H1 (cell line): ENCODE measurements around the gene ANKRD12.

Experiments
- ASH2L ChIP-seq: fragments of 200-600, 300-600 bp; sonication (generic); IDR thresholded peaks from one replicate; pipeline ENCODE4 v1.7.1; 2017; ENCODE audit warnings: low read length
- BCL11A ChIP-seq, 2 experiments: IDR thresholded peaks; one replicate each; pipeline ENCODE4 v1.6.1; 2011; ENCODE audit warnings: low read depth in 2 of 2, low read length in 2 of 2, mild to moderate bottlenecking in 2 of 2
- CHD2 ChIP-seq: IDR thresholded peaks from 2 replicates; pipeline ENCODE4 v1.6.1; 2012; ENCODE audit warnings: low read length, improper control_type of control experiment
- CTCF ChIP-seq, 3 experiments: IDR thresholded peaks; 1 replicate in 2 of 3; 2 replicates in 1 of 3; pipeline versions ENCODE4 v1.5.1 to v1.6.1; 2011; ENCODE audit warnings: low read length in 3 of 3, mild to moderate bottlenecking in 3 of 3, inconsistent platforms in 2 of 3, low read depth in 1 of 3, moderate library complexity in 1 of 3; ENCODE audit not compliant: insufficient read depth in 1 of 3; ENCODE audit errors: control extremely low read depth in 1 of 3
- EP300 ChIP-seq, 2 experiments: IDR thresholded peaks; 1 replicate in 1 of 2; 2 replicates in 1 of 2; pipeline ENCODE4 v1.6.1; 2011 to 2012; ENCODE audit warnings: low read depth in 2 of 2, low read length in 2 of 2, mild to moderate bottlenecking in 2 of 2, borderline replicate concordance in 1 of 2, inconsistent platforms in 1 of 2, moderate library complexity in 1 of 2
- HDAC6 ChIP-seq: IDR thresholded peaks from one replicate; pipeline ENCODE4 v1.7.1; 2012; ENCODE audit warnings: low read depth, mild to moderate bottlenecking, inconsistent platforms, low read length, moderate library complexity
- POLR2AphosphoS5 ChIP-seq: IDR thresholded peaks from 2 replicates; pipeline ENCODE4 v1.6.1; 2011; ENCODE audit warnings: low read depth, low read length
- SRF ChIP-seq: IDR thresholded peaks from 2 replicates; pipeline ENCODE4 v1.6.1; 2011; ENCODE audit warnings: mild to moderate bottlenecking, low read depth, low read length, moderate library complexity
- TAF7 ChIP-seq: optimal IDR thresholded peaks from 2 replicates; pipeline ENCODE3; 2011; ENCODE audit warnings: low read depth, mild to moderate bottlenecking, inconsistent platforms, low read length, moderate library complexity, borderline replicate concordance
- USF2 ChIP-seq: IDR thresholded peaks from 2 replicates; pipeline ENCODE4 v1.6.1; 2011; ENCODE audit warnings: low read length, improper control_type of control experiment

GRCh38 chr18:9329471-9329870 is 192.9 kb downstream of the ANKRD12 start:
- no peak for TF ChIP-seq CTCF (IDR thresholded peaks at IDR 0.05; ENCODE audit: control extremely low read depth in 1 of 3, insufficient read depth in 1 of 3, low read depth in 1 of 3, low read length in 3 of 3)
- no peak for TF ChIP-seq POLR2AphosphoS5
- TF ChIP-seq SRF: no peak
- no peak for TF ChIP-seq ASH2L
- TF ChIP-seq BCL11A (IDR thresholded peaks at IDR 0.05; ENCODE audit: low read depth in 2 of 2, low read length in 2 of 2): no peak
- TF ChIP-seq CHD2: no peak
- TF ChIP-seq HDAC6: no peak
- TF ChIP-seq TAF7: no peak
- no peak for TF ChIP-seq EP300 (IDR thresholded peaks at IDR 0.05; ENCODE audit: borderline replicate concordance in 1 of 2, low read depth in 2 of 2, low read length in 2 of 2)
- TF ChIP-seq USF2: no peak
